GM13977 (cell line): ENCODE data around the gene ZNF491.
A peak's percentile ranks its signal among the peaks of the same experiment; 100 is the strongest.

Source experiments
- DNase-seq: peaks from one replicate; pipeline ENCODE4 v3.0.0; 2012; ENCODE audit warnings: low spot score
- CTCF ChIP-seq: IDR thresholded peaks from 2 replicates; pipeline ENCODE4 v1.5.1; 2012; ENCODE audit warnings: mild to moderate bottlenecking, control low read depth; ENCODE audit not compliant: insufficient read depth; ENCODE audit errors: extremely low read depth, missing control alignments
- in situ Hi-C: fragments of 300-500 bp; cut with MboI; formaldehyde crosslinking; loops from one replicate; pipeline ENCODE4 v1.12.0; 2022; ENCODE audit warnings: low sequenced_read_pairs, low pct_unique_long_range_greater_than_20kb, mixed read lengths, inconsistent platforms; ENCODE audit not compliant: unreplicated experiment

ZNF491 gene

GRCh38 chr19:11797491-11797890 lies 832 bp upstream of the ZNF491 start:
- DNase-seq: peak; percentile 87
- TF ChIP-seq CTCF: peak; percentile 79
- in situ Hi-C loops: no loop called here

GRCh38 chr19:11806354-11807098 lies 8.2 kb downstream of the ZNF491 start:
- DNase-seq: no peak
- in situ Hi-C loops: no loop called here
- no peak for TF ChIP-seq CTCF

GRCh38 chr19:11807099-11807380 lies 8.7 kb downstream of the ZNF491 start:
- no peak for DNase-seq
- in situ Hi-C loops: no loop called here
- TF ChIP-seq CTCF: no peak

- DNase-seq: no peak
- TF ChIP-seq CTCF: no peak
- in situ Hi-C loops: no loop called here
Measured at GRCh38 chr19:11813703-11814028, 15.3 kb downstream of the ZNF491 start.

- no peak for TF ChIP-seq CTCF
- in situ Hi-C loops: no loop called here
- DNase-seq: peak; percentile 97
Measured at GRCh38 chr19:11814029-11814699, 15.8 kb downstream of the ZNF491 start, which contains the start of gene ZNF440. ZNF440 (plus strand) TSS chr19:11814273; CDS start chr19:11814448, 175 bp downstream.

GRCh38 chr19:11814700-11815035 lies 16.3 kb downstream of the ZNF491 start:
- DNase-seq: peak; percentile 37
- in situ Hi-C loops: no loop called here

More at GRCh38 chr19:11814700-11815035, 16.3 kb downstream of the ZNF491 start:
- no peak for TF ChIP-seq CTCF
